NT2/D1 (cell line): ENCODE data around the gene ZNF777.

Source experiments
- SUZ12 ChIP-seq: IDR thresholded peaks from 2 replicates; pipeline ENCODE4 v1.6.1; 2011; ENCODE audit not compliant: insufficient read length, insufficient read depth; ENCODE audit errors: extremely low read depth
- YY1 ChIP-seq: IDR thresholded peaks from 2 replicates; pipeline ENCODE4 v1.6.1; 2011; ENCODE audit not compliant: insufficient read length, insufficient read depth
- ZNF274 ChIP-seq: IDR thresholded peaks from 2 replicates; pipeline ENCODE4 v1.6.1; 2011; ENCODE audit warnings: mild to moderate bottlenecking, low read depth, low read length

- TF ChIP-seq YY1 (no peak), ZNF274 (no peak), SUZ12 (no peak)
Observed at GRCh38 chr7:149385195-149385950, 75.5 kb downstream of the ZNF777 start.
